Vagina (tissue), 2 donors: ENCODE measurements around the gene GALNT6. TPM values are rescaled to one million over a fixed set of nuclear protein-coding genes. Genes with fewer than 3 reads are reported as not detected.
"Not testable (repeated sequence)": the region's sequence is repeated elsewhere in the genome, so short reads cannot be mapped to it uniquely, and the experiment has no call there.

ENCODE experiments used
- DNase-seq, 2 donors: peaks; one replicate each; pipeline ENCODE4 v3.0.0-alpha.2; 2017; ENCODE audit errors: extremely low spot score in 2 of 2
- H3K27ac ChIP-seq: fragments of 200-600 bp; sonication (generic); one replicate; pipeline ENCODE4 v1.5.1; 2019
- H3K27me3 ChIP-seq: fragments of 200-600 bp; sonication (generic); one replicate; pipeline ENCODE4 v1.5.1; 2019
- H3K36me3 ChIP-seq, 2 donors: fragments of 200-600 bp; sonication (generic); one replicate each; pipeline ENCODE4 v1.5.1; 2017 to 2019
- H3K4me1 ChIP-seq: fragments of 200-600 bp; sonication (generic); one replicate; pipeline ENCODE4 v1.5.1; 2019
- H3K4me3 ChIP-seq, 2 donors: fragments of 200-600 bp; sonication (generic); 1 replicate in 1 of 2; 2 replicates in 1 of 2; pipeline ENCODE4 v1.5.1; 2016 to 2019
- H3K9me3 ChIP-seq: fragments of 200-600 bp; sonication (generic); one replicate; pipeline ENCODE4 v1.5.1; 2019
- POLR2A ChIP-seq, 2 donors: fragments of 450-650 bp; IDR thresholded peaks; one replicate each; pipeline ENCODE4 v1.6.1; 2017; ENCODE audit warnings: antibody characterized with exemption in 2 of 2, mild to moderate bottlenecking in 2 of 2, moderate library complexity in 2 of 2
- POLR2AphosphoS5 ChIP-seq, 2 donors: sonication (generic); formaldehyde crosslinking; IDR thresholded peaks; one replicate each; pipeline ENCODE4 v1.9.0; 2017; ENCODE audit warnings: antibody characterized with exemption in 2 of 2, mild to moderate bottlenecking in 2 of 2, low read depth in 1 of 2; ENCODE audit not compliant: insufficient read depth in 1 of 2
- intact Hi-C: fragments of 100-400 bp; cut with DNase I; formaldehyde crosslinking; loops from one replicate; pipeline ENCODE4 v1.15.1; 2023
- total RNA-seq: library from RNA; depleted of rRNA; stranded (reverse); fragments of >200 nt; gene quantifications from one replicate; pipeline ENCODE4 v1.2.3, GENCODE V29; 2016
- TF ChIP-seq, protein P1 (sequence below), 3 experiments: fragments of 450-650 bp in 2 of 3; fragments of 200-600 bp in 1 of 3; sonication (generic) in 1 of 3; IDR thresholded peaks; one replicate each; pipeline ENCODE4 v1.5.1; 2017 to 2019; ENCODE audit warnings: antibody characterized with exemption in 3 of 3, mild to moderate bottlenecking in 2 of 3, moderate library complexity in 2 of 3

Gene GALNT6
- total RNA-seq, 1 donor from 2014 or later = 12.5 TPM

DNA sequence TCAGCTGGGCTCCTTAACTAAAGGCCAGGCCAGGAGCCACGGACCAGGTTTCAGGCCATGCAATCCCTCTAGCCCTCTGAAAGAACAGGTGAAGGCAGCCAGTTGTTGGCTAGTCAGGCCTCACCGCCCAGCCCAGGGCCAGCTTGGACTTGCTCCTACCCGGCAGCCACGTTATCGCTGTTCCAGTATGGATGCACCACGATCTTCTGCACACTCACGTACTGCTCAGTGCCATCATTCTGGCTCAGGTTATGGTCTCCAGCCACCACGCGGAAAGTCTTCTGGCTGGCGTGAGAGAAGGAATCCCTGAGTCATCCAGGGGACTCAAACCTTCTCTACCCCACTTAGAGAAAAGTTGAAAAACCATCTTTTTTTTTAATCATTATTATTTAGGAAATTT is 48.8 kb downstream of the GALNT6 start:
- Histone ChIP-seq H3K9me3 (no peaks in the 10 kb centered on the region), H3K36me3 (no peaks in the 10 kb centered on the region), H3K4me1 (peaks cover 10% of the 10 kb centered on the region), H3K27me3 (no peaks in the 10 kb centered on the region), H3K4me3 (no peak overlapping the region), H3K27ac (no peak overlapping the region)
- DNase-seq = no peak
- intact Hi-C loops = loop anchor here (10.0 kb wide), 2 partner anchors 68 to 518 kb away; partner anchors contain the start of gene SMAGP
- TF ChIP-seq POLR2AphosphoS5 (IDR thresholded peaks at IDR 0.05; ENCODE audit: insufficient read depth in 1 of 2, low read depth in 1 of 2) (no peak), POLR2A (IDR thresholded peaks at IDR 0.05) (no peak)
- TF ChIP-seq, protein P1, sequence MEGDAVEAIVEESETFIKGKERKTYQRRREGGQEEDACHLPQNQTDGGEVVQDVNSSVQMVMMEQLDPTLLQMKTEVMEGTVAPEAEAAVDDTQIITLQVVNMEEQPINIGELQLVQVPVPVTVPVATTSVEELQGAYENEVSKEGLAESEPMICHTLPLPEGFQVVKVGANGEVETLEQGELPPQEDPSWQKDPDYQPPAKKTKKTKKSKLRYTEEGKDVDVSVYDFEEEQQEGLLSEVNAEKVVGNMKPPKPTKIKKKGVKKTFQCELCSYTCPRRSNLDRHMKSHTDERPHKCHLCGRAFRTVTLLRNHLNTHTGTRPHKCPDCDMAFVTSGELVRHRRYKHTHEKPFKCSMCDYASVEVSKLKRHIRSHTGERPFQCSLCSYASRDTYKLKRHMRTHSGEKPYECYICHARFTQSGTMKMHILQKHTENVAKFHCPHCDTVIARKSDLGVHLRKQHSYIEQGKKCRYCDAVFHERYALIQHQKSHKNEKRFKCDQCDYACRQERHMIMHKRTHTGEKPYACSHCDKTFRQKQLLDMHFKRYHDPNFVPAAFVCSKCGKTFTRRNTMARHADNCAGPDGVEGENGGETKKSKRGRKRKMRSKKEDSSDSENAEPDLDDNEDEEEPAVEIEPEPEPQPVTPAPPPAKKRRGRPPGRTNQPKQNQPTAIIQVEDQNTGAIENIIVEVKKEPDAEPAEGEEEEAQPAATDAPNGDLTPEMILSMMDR (IDR thresholded peaks at IDR 0.05) = no peak

DNA sequence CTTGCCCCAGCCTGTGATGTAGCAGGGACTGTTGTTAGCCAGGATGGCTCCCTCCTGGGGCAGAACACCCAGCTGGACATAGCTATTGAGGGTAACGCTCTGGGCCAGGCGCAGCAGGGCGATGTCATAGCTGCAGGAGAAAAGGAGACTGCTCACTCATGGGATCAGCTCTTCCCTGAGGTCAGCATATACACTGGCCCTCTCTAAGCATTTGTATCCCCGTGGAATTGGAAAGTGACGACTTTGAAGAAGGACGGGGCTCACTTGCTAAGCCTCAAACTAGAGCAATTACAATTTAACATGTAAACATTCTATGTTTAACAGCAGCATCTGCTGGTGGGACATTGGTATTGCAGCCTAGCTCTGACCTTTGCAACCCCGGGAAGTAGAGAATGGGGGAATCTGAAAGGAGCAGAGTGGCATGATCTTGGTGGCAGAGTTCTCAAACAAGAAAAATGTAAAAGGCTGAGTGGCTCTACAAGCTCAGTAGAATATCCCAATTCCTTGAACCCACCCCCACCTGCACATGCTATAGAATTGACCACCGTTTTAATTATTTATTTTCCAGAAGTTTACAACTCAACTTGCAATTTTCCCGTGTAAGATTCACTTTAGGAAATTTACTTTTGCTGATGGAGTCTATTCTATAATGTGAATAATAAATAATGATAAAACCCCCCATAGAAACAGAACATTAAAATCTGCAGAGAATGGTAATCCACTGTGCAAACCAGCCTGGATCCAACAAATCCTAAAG is 49.8 kb downstream of the GALNT6 start:
- peak overlapping the region in 1 of 2 donors; percentile 26 for H3K4me3 ChIP-seq
- H3K27me3 ChIP-seq = no peaks in the 10 kb centered on the region
- H3K4me1 ChIP-seq = peaks cover 3% of the 10 kb centered on the region
- TF ChIP-seq POLR2A (IDR thresholded peaks at IDR 0.05) (no peak), POLR2AphosphoS5 (IDR thresholded peaks at IDR 0.05; ENCODE audit: insufficient read depth in 1 of 2, low read depth in 1 of 2) (peak in 1 of 2 donors; percentile 68)
- TF ChIP-seq, protein P1 (IDR thresholded peaks at IDR 0.05) = peak; percentile 90 to 98 (median 98)
- no peaks in the 10 kb centered on the region for H3K36me3 ChIP-seq
- H3K9me3 ChIP-seq = no peaks in the 10 kb centered on the region
- intact Hi-C loops = loop anchor here (10.0 kb wide), 2 partner anchors 67 to 517 kb away; partner anchors contain the start of gene SMAGP
- no peak overlapping the region for H3K27ac ChIP-seq
- no peak for DNase-seq

DNA sequence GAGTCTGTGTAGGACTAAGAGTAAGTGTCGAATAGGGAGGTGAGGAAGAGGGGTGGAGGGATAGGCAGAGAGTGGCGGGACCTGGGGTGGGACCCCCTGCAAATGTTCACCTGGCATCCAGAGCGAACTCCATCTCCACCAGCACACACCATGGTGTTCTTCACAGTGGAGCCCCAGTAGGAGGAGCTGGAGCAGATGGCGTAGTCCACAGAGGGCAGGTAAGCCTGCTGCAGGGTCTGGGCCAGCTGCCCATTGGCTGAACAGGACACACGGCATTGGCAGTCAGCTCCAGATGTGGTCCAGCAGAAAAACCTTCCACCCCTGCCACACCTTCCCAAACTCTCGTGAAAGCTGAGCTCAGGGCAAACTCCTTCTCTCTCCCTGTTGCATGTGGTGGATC is 51.5 kb downstream of the GALNT6 start:
- DNase-seq = no peak
- H3K27me3 ChIP-seq = no peaks in the 10 kb centered on the region
- H3K27ac ChIP-seq = no peak overlapping the region
- no peak overlapping the region for H3K4me3 ChIP-seq
- TF ChIP-seq, protein P1 (IDR thresholded peaks at IDR 0.05) = no peak
- TF ChIP-seq POLR2AphosphoS5 (IDR thresholded peaks at IDR 0.05; ENCODE audit: insufficient read depth in 1 of 2, low read depth in 1 of 2) (no peak), POLR2A (IDR thresholded peaks at IDR 0.05) (no peak)
- H3K36me3 ChIP-seq = no peaks in the 10 kb centered on the region
- intact Hi-C loops = loop anchor here (10.0 kb wide), 2 partner anchors 65 to 515 kb away; partner anchors contain the start of gene SMAGP
- no peaks in the 10 kb centered on the region for H3K4me1 ChIP-seq
- H3K9me3 ChIP-seq = no peaks in the 10 kb centered on the region

DNA sequence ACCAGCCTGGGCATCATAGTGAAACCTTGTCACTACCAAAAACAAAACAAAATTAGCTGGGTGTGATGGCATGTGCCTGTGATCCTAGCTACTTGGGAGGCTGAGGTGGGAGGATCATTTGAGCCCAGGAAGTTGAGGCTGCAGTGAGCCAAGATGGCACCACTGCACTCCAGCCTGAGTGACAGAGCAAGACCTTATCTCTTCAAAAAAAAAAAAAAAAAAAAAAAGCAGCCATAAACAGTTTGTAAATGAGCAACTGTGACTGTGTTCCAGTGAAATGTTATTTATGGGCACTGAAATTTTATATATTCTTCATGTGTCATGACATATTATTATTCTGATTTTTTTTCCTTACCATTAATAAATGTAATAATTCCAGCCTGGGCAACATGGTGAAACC is 53.9 kb downstream of the GALNT6 start:
- H3K36me3 ChIP-seq, H3K27me3 ChIP-seq, DNase-seq, H3K9me3 ChIP-seq, intact Hi-C loops, H3K4me1 ChIP-seq, H3K4me3 ChIP-seq, H3K27ac ChIP-seq: not testable (repeated sequence)

DNA sequence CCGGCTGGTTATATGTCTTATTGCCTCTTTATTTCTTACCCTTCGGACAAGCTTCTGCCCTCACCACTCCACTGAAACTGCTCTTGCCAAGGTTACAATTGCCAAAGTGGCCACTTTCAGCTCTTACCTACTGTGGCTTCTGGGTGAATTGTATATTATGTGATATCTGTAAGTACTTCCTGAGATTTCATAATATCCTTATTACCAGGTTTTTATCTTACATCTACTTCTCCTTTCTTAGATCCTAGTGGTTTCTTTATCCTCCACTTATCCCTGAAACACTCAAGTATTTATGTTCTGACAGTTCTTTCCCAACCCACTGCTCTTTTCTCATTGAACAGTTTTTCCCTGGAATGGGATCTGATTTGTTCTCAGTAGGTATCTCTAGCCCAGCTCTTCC is 55.3 kb downstream of the GALNT6 start:
- no peak for DNase-seq
- no peak overlapping the region for H3K4me3 ChIP-seq
- H3K27ac ChIP-seq = no peak overlapping the region
- intact Hi-C loops = no loop called here
- H3K4me1 ChIP-seq = no peaks in the 10 kb centered on the region
- TF ChIP-seq POLR2AphosphoS5 (IDR thresholded peaks at IDR 0.05; ENCODE audit: insufficient read depth in 1 of 2, low read depth in 1 of 2) (no peak), POLR2A (IDR thresholded peaks at IDR 0.05) (no peak)
- TF ChIP-seq, protein P1 (IDR thresholded peaks at IDR 0.05) = no peak
- no peaks in the 10 kb centered on the region for H3K36me3 ChIP-seq
- H3K27me3 ChIP-seq = no peaks in the 10 kb centered on the region
- no peaks in the 10 kb centered on the region for H3K9me3 ChIP-seq
